DND-41 (cell line): ENCODE data around the gene IL10.

Experiments used
- ATAC-seq: fragments of 200-7000 bp; cut with Tn5 transposase; 3 replicates; pipeline ENCODE4 v1.9.1; 2021; ENCODE audit warnings: low read depth; ENCODE audit not compliant: insufficient read depth
- DNase-seq: peaks from one replicate; pipeline ENCODE4 v3.0.0-alpha.2; 2020
- H2AFZ ChIP-seq: 2 replicates; pipeline ENCODE4 v1.6.0; 2012; ENCODE audit warnings: low read depth, low read length
- H3K27ac ChIP-seq: 2 replicates; pipeline ENCODE4 v1.5.1; 2012; ENCODE audit warnings: low read length, inconsistent platforms
- H3K27me3 ChIP-seq: fragments of 200-600 bp; sonication (generic); 2 replicates; pipeline ENCODE4 v1.6.0; 2012; ENCODE audit warnings: low read length, mild to moderate bottlenecking, inconsistent platforms; ENCODE audit not compliant: insufficient read depth, poor library complexity
- H3K36me3 ChIP-seq: 2 replicates; pipeline ENCODE4 v1.5.1; 2012; ENCODE audit warnings: low read length, inconsistent platforms; ENCODE audit not compliant: insufficient read depth
- H3K4me1 ChIP-seq: 2 replicates; pipeline ENCODE4 v1.5.1; 2012; ENCODE audit warnings: mild to moderate bottlenecking, low read length; ENCODE audit not compliant: insufficient read depth
- H3K4me2 ChIP-seq: 2 replicates; pipeline ENCODE4 v1.6.0; 2012; ENCODE audit warnings: mild to moderate bottlenecking, moderate library complexity, low read length, inconsistent platforms; ENCODE audit not compliant: insufficient read depth
- H3K4me3 ChIP-seq, 2 experiments: fragments of 200-600 bp in 1 of 2; shearing (Covaris generic) in 1 of 2; 2 replicates each; pipeline ENCODE4 v1.5.1; 2012 to 2016; ENCODE audit warnings: inconsistent platforms in 2 of 2, low read length in 2 of 2, mild to moderate bottlenecking in 2 of 2, low read depth in 1 of 2, moderate library complexity in 1 of 2
- H3K79me2 ChIP-seq: 2 replicates; pipeline ENCODE4 v1.6.0; 2012; ENCODE audit warnings: low read length, inconsistent platforms; ENCODE audit not compliant: insufficient read depth
- H3K9ac ChIP-seq: 2 replicates; pipeline ENCODE4 v1.6.0; 2012; ENCODE audit warnings: low read depth, mild to moderate bottlenecking, inconsistent platforms, low read length, moderate library complexity
- H3K9me3 ChIP-seq: 2 replicates; pipeline ENCODE4 v1.5.1; 2012; ENCODE audit warnings: low read length, moderate library complexity, mild to moderate bottlenecking, inconsistent platforms; ENCODE audit not compliant: insufficient read depth, severe bottlenecking
- H4K20me1 ChIP-seq: 2 replicates; pipeline ENCODE4 v1.6.0; 2012; ENCODE audit warnings: low read length; ENCODE audit not compliant: insufficient read depth
- EZH2 ChIP-seq: IDR thresholded peaks from 3 replicates; pipeline ENCODE4 v1.6.1; 2012; ENCODE audit warnings: borderline replicate concordance, low read depth, mild to moderate bottlenecking, moderate library complexity, low read length, inconsistent platforms; ENCODE audit not compliant: severe bottlenecking
- TF ChIP-seq, protein P1 (sequence below): IDR thresholded peaks from 2 replicates; pipeline ENCODE4 v1.5.1; 2012; ENCODE audit warnings: borderline replicate concordance, low read length, moderate library complexity, mild to moderate bottlenecking; ENCODE audit not compliant: poor library complexity, severe bottlenecking; ENCODE audit errors: extremely low read depth

Gene IL10

GRCh38 chr1:206723462-206723804, 48.9 kb downstream of the IL10 start:
- TF ChIP-seq EZH2 = no peak
- TF ChIP-seq, protein P1, sequence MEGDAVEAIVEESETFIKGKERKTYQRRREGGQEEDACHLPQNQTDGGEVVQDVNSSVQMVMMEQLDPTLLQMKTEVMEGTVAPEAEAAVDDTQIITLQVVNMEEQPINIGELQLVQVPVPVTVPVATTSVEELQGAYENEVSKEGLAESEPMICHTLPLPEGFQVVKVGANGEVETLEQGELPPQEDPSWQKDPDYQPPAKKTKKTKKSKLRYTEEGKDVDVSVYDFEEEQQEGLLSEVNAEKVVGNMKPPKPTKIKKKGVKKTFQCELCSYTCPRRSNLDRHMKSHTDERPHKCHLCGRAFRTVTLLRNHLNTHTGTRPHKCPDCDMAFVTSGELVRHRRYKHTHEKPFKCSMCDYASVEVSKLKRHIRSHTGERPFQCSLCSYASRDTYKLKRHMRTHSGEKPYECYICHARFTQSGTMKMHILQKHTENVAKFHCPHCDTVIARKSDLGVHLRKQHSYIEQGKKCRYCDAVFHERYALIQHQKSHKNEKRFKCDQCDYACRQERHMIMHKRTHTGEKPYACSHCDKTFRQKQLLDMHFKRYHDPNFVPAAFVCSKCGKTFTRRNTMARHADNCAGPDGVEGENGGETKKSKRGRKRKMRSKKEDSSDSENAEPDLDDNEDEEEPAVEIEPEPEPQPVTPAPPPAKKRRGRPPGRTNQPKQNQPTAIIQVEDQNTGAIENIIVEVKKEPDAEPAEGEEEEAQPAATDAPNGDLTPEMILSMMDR = no peak
- Histone ChIP-seq H3K79me2 (peaks cover 33% of the 10 kb centered on the region), H3K4me1 (peaks cover 13% of the 10 kb centered on the region), H3K9ac (no peak overlapping the region), H3K9me3 (no peaks in the 10 kb centered on the region), H3K27ac (no peak overlapping the region), H3K27me3 (no peaks in the 10 kb centered on the region), H3K36me3 (no peaks in the 10 kb centered on the region), H3K4me3 (no peak overlapping the region), H3K4me2 (no peak overlapping the region), H2AFZ (no peak overlapping the region), H4K20me1 (peaks cover 15% of the 10 kb centered on the region; the same call in 1 of the 2 replicates)
- no peak for ATAC-seq
- no peak for DNase-seq

GRCh38 chr1:206722751-206723461, 49.4 kb downstream of the IL10 start:
- H3K4me3 ChIP-seq = no peak overlapping the region
- no peak overlapping the region for H2AFZ ChIP-seq

GRCh38 chr1:206721454-206721853, 50.8 kb downstream of the IL10 start:
- Histone ChIP-seq H3K9me3 (no peaks in the 10 kb centered on the region), H2AFZ (no peak overlapping the region), H3K27me3 (no peaks in the 10 kb centered on the region), H4K20me1 (peaks cover 11% of the 10 kb centered on the region; the same call in 1 of the 2 replicates), H3K4me3 (no peak overlapping the region), H3K4me1 (peaks cover 11% of the 10 kb centered on the region), H3K79me2 (peaks cover 28% of the 10 kb centered on the region), H3K27ac (no peak overlapping the region), H3K4me2 (no peak overlapping the region), H3K36me3 (no peaks in the 10 kb centered on the region), H3K9ac (no peak overlapping the region)
- no peak for DNase-seq
- ATAC-seq = no peak
- TF ChIP-seq EZH2 = no peak
- TF ChIP-seq, protein P1 = no peak

More at GRCh38 chr1:206722751-206723461, 49.4 kb downstream of the IL10 start:
- H3K36me3 ChIP-seq = no peaks in the 10 kb centered on the region
- peaks cover 15% of the 10 kb centered on the region; the same call in 1 of the 2 replicates for H4K20me1 ChIP-seq
- H3K4me2 ChIP-seq = no peak overlapping the region
- no peak overlapping the region for H3K27ac ChIP-seq
- peaks cover 33% of the 10 kb centered on the region for H3K79me2 ChIP-seq
- TF ChIP-seq EZH2 = no peak
- TF ChIP-seq, protein P1 = no peak
- no peak for ATAC-seq
- H3K9me3 ChIP-seq = no peaks in the 10 kb centered on the region
- H3K27me3 ChIP-seq = no peaks in the 10 kb centered on the region
- H3K4me1 ChIP-seq = peaks cover 9% of the 10 kb centered on the region
- DNase-seq = no peak
- no peak overlapping the region for H3K9ac ChIP-seq
